GM15510 (cell line): ENCODE data around the gene KIAA1958.

ENCODE experiments used
- POLR2A ChIP-seq: IDR thresholded peaks from 3 replicates; pipeline ENCODE4 v1.6.1; 2011; ENCODE audit warnings: borderline replicate concordance; ENCODE audit not compliant: insufficient read length; ENCODE audit errors: extremely low read depth

Gene KIAA1958

DNA sequence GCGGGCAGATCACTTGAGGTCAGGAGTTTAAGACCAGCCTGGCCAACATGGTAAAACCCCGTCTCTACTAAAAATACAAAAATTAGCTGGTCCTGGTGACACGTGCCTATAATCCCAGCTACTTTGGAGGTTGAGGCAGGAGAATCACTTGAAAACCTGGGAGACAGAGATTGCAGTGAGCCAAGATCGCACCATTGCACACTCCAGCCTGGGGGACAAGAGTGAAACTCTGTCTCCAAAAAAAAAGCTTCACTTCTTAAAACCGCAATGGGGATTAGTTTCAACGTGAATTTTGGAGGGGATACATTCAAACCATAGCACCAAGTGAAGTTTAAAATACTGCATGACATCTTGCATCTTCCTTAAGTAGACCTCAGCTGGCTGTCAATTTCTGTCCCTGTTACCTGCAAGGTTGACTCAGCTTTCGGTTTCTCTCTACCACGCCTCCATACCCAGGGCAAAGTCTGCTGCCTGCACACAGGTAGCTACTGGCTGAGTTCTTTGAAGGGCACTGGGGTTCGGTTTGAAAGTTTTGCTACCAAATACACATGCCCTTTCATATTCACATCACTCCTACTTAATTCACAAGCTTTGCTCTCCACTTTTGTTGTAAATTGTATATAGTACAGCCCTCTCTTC is 69.3 kb downstream of the KIAA1958 start:
- TF ChIP-seq POLR2A = no peak

GRCh38 chr9:112556497-112557442 is 70.1 kb downstream of the KIAA1958 start:
- no peak for TF ChIP-seq POLR2A

- TF ChIP-seq POLR2A = no peak
These were observed 71.8 kb downstream of the KIAA1958 start for GRCh38 chr9:112558476-112558875.

DNA sequence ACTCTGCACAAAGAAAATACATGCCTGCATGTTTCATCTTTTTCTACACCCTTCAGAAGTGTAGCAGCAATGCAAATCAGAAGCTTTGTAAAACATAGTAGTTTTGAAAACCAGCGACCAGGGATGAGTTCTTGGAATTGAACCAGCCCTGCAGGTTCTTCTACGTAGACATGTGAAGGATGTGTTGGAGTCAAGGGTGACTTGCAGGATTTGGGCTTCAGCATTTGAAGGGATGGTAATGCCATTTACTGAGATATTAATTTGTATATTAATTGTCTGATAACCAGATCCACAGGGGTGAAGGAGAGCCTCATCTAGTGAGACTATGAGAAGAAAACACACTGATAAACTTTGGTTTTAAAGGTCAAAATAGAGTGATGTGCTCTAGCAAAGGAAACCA is 72.4 kb downstream of the KIAA1958 start:
- no peak for TF ChIP-seq POLR2A

DNA sequence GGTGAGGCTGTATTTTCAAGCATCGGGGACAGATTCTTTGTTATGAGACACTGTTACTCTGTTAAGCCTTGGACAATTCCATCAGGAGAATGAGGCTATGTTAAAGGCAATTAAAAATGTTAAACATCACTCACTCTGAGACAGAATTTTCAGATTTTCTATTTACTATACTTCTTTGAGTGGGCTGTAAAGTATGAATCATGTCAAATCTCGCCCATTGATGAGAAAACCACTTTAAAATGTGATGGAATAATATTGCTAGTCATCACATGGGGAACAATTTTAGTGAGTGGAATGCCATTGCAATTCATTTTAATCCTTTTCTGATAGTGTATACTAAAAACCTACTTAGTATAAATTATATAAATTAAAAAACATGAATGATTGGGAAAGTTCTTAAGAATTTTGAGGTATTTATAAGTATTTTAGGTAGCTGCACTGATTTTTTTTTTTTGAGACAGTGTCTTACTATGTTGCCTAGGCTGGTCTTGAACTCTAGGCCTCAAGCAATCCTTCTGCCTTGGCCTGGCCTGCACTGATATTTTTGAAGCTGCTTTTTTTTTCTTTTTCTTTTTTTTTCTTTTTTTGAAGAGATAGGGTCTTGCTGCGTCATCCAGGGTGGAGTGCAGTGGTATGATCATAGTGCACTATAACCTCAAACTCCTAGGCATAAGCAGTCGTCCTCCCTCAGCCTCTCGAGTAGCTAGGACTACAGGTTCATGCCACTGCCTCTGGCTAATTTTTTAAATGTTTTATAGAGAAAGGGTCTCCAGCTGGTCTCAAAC is 73.2 kb downstream of the KIAA1958 start:
- no peak for TF ChIP-seq POLR2A

GRCh38 chr9:112562235-112562958 is 75.8 kb downstream of the KIAA1958 start:
- TF ChIP-seq POLR2A = no peak

DNA sequence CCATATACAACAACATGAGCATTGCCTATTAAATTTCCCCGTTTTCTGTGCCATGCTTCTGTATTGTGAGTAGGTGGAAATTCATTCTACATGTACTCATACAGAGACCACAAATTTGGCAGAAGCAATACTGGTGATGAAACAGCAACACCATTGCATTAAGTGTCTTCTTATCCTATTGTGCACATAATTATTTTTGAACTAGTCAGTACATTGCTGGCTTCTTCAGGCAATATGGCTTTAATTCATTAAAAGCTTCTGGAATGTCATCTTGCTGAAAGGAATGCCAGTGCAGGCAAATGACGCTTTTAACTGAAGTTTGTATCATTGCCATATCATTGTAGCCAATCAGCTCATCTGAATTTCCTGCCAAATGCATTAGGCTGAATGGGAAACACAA is 82.6 kb downstream of the KIAA1958 start:
- TF ChIP-seq POLR2A = no peak

GRCh38 chr9:112570671-112571167 is 84.1 kb downstream of the KIAA1958 start:
- TF ChIP-seq POLR2A = no peak

DNA sequence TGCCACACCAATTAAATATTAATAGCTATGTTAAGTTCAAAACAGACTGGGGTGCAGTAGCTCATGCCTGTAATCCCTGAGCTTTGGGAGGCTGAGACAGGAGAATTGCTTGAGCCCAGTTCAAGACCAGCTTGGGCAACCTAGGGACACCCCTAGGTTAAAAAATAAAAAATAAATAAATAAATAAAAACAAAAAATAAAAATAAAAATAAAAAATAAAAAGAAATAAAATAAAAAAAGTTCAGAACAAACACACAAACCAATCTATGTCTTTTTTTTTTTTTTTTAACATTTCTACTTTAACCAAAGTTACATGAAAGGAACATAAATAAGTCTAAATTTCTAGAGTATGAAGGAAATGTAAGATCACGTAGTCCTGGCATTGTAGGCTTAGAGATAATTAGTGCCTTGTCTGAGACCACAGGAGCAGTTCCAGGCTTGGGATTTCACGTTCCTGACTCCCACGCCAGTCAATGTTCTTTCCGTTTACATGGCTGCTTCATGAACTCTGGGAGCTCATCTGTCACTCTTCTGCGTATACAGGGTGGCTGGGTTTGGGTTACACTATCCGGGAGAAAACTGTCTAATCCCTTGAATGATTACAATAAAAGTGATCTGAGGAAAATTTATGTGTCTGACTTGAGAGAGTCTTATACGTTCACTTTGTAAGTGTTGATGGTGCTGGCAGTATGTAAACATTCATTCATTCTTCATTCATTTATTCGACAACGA is 85.2 kb downstream of the KIAA1958 start:
- TF ChIP-seq POLR2A = no peak

DNA sequence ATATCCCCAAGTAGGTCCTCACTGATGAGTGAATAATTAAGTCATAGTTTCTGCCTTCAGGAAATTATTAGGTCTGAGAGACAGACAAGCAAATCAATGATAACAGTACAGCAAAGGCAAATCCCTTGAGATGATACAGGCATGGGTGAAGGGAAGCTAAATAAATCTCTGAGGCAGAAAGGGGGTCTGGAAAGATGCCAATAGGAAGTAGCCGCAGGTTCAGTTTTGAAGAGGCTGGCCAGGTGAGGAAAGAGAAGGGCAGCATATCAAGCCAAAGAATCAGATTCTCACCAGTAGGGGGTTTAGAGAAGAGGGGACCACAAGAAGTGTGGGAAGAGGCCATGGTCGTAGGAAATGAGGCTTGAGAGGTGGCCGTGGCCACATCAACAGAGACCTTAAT is 85.8 kb downstream of the KIAA1958 start:
- no peak for TF ChIP-seq POLR2A

DNA sequence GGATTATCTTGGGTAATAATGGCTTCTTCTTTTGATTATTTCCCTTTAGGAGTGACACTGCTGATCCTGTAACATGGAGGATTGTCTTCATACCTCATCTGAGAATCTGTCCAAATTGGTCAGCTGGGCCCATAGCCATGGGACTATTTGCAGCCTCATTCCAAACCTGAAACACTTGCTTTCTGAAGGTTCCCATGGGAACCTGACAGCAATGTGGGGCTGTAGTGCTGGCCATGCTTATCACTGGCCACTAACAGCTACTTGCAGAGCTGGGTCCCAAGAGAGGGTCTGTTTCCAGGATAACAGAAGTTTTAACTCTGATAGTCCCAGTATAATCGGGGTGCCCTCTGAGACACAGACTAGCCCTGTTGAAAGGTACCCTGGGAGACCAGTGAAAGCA is 87.4 kb downstream of the KIAA1958 start:
- TF ChIP-seq POLR2A = no peak

GRCh38 chr9:112575107-112575506 is 88.5 kb downstream of the KIAA1958 start:
- no peak for TF ChIP-seq POLR2A

DNA sequence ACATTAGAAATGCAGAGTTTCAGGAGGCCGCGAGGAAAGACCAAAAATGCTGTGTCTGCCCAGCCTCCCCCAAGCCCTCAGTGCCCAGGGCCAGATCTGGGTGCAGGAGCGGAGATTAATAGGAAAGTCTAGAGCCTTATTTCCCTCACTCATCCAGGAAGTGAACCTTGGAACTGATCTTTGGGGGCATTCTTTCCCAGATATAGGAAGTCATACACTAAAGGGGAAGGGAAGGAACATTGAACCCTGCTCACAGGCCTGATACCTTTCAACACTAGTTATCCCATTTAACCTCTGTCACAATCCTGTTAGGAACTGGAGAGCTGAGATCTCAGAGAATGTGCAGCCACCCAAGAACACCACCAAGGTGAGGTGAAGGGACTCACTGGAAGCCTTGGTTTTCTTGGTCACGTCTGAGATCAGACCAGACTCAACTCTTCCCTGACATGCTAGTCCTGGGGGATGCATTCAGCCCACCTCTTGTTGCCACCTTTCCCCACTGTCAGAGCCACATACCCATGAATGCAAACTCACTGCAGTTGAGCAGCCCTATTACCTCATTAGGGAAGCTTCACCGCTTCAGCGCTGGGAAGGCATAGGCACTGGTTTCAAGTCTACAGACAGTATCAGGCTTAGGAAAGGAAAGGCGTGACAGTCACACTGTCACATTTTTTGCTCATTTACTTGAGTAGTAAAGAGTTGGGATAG is 95.0 kb downstream of the KIAA1958 start:
- no peak for TF ChIP-seq POLR2A
